Neural cell (in vitro differentiated cells): Measurements from ENCODE around the gene WDTC1.

Experiments used
- CTCF ChIP-seq: fragments of 450-650 bp; IDR thresholded peaks from 2 replicates; pipeline ENCODE4 v1.5.1; 2014; ENCODE audit warnings: antibody characterized with exemption, mild to moderate bottlenecking, moderate library complexity; ENCODE audit not compliant: poor library complexity, severe bottlenecking
- EP300 ChIP-seq: fragments of 450-650 bp; conservative IDR thresholded peaks from 2 replicates; pipeline ENCODE4 v1.6.1; 2014; ENCODE audit warnings: antibody characterized with exemption, mild to moderate bottlenecking, moderate library complexity; ENCODE audit not compliant: poor library complexity, severe bottlenecking
- EZH2 ChIP-seq: fragments of 200-600, 300-800 bp; shearing (Covaris generic), sonication (generic); IDR thresholded peaks from 2 replicates; pipeline ENCODE4 v1.6.1; 2014; ENCODE audit warnings: antibody characterized with exemption, low read length, borderline replicate concordance, mild to moderate bottlenecking; ENCODE audit not compliant: insufficient read depth, poor library complexity, severe bottlenecking
- MXI1 ChIP-seq: fragments of 450-650 bp; conservative IDR thresholded peaks from 2 replicates; pipeline ENCODE4 v1.6.1; 2014; ENCODE audit warnings: antibody characterized with exemption, mild to moderate bottlenecking; ENCODE audit not compliant: poor library complexity, severe bottlenecking
- POLR2AphosphoS5 ChIP-seq: IDR thresholded peaks from 2 replicates; pipeline ENCODE4 v1.6.1; 2012
- RAD21 ChIP-seq: fragments of 450-650 bp; conservative IDR thresholded peaks from 2 replicates; pipeline ENCODE4 v1.6.1; 2014; ENCODE audit warnings: antibody characterized with exemption, mild to moderate bottlenecking, moderate library complexity
- REST ChIP-seq: IDR thresholded peaks from 2 replicates; pipeline ENCODE4 v1.6.1; 2012; ENCODE audit warnings: borderline replicate concordance
- TAF1 ChIP-seq: IDR thresholded peaks from 2 replicates; pipeline ENCODE4 v1.6.1; 2012; ENCODE audit warnings: low read depth

- TF ChIP-seq CTCF (no peak), POLR2AphosphoS5 (no peak), RAD21 (no peak), REST (no peak), MXI1 (no peak), EP300 (no peak), EZH2 (no peak), TAF1 (no peak)
Measured at GRCh38 chr1:27318136-27318535, 83.7 kb downstream of the WDTC1 start.
